A204.1 (cell line): Measurements from ENCODE around the gene SYNCRIP.
"Not testable (repeated sequence)": the region's sequence is repeated elsewhere in the genome, so short reads cannot be mapped to it uniquely, and the experiment has no call there.

Experiments
- FAIRE-seq: peaks from 2 replicates; lab custom pipeline; 2012; peaks lifted over from hg19 to GRCh38; lab: Jason Lieb, UNC

The SYNCRIP gene

DNA sequence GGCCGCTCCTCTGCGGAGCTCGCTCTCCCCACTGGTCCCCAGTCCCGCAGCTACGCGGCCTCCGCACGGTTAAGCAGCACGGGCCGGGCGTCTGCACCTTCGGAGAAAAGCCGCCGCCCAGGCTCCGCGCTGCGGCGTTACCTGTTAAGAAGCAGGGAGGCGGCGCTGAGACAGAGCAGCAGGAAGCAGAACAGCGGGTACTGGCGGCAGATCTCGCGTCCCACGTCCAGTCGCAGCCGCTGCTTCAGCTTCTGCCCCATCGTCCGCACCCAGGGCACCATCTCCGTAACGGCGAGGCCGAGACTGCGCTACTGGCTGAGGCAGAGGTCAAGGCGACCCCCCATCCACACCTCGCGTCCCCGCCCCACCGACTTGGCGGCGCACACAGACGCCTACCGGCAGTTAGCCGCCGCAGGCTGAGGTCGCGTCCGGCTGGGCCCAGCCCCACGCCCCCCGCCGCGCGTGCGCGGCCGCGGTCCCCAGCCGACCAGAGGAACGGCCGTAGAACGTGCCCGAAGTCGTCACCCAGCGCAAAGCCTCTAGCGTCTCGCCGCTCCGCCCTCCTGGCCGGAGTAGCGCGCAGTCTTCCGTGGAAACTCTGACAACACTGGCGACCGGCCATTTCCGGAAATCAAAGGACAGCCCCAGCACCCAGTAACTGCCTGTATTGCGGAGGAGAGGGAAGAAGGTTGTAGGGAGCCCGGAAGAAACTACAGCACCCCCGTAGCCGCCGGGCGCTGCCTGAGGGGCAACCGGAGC lies 49.1 kb downstream of the SYNCRIP start, which contains the start of gene SNX14:
Gene SNX14 (minus strand): TSS at position 421 of the 759 bp plus-strand sequence. CDS start 140 bp downstream, at position 281.
- no peak for FAIRE-seq

GRCh38 chr6:85592033-85592432 lies 50.7 kb downstream of the SYNCRIP start:
- FAIRE-seq, result no peak

DNA sequence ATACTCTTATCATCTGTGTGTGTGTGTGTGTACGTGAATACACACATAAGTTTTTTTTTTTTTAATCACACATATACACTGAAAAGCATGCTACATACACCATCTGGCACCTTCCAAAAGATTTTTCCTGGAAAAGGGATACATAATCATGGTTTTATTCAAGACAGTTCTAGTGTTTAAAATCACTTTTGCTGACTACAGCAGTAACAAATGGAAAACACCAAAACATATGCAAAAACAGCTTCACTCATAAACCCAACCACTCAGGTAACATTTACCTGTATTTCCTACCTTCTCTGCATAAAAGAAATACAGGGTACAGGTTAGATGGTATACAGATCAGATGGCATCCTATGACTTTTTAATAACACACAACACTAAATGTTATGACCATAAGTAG lies 51.5 kb downstream of the SYNCRIP start:
- no peak for FAIRE-seq

DNA sequence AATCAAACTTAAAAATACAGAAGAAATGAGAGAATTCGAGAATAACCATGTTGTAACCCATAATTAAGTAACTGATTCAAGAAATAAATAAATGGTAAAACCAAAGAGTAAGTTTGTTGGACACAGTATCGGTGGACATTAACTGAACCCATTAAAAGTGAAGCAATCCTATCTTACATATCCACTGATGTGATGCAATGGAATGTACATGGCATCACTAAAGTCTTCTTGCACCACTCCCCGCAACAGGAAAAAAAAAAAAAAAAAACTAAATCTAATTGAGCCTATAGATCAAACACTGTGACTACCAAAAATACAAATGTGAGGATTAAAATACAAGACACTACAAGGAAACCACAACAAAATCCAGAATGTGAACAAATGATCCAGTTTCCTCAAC lies 56.9 kb downstream of the SYNCRIP start:
- FAIRE-seq, result no peak

GRCh38 chr6:85582832-85583231 lies 59.9 kb downstream of the SYNCRIP start:
- not testable (repeated sequence) for FAIRE-seq

- FAIRE-seq, result no peak
These were observed 61.1 kb downstream of the SYNCRIP start for GRCh38 chr6:85581572-85581971.

DNA sequence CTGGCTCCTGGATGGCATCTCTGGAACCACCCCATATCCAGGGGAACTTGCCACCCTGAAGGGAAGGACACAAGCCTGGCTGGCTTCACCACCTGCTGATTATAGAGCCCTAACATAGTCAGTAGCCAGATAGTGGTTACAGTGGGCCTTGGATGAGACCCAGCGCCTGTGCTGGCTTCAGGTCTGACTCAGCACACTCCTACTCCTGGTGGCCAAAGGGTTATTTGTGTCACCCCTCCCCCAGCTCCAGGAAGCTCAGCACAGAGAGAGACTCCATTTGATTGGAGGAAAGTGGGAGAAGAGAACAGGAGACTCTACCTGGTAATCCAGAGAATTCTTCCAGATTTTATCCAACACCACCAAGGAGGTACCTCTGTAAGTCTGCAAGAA lies 61.8 kb downstream of the SYNCRIP start:
- no peak for FAIRE-seq

- no peak for FAIRE-seq
These were observed 62.4 kb downstream of the SYNCRIP start for GRCh38 chr6:85580118-85580877.

DNA sequence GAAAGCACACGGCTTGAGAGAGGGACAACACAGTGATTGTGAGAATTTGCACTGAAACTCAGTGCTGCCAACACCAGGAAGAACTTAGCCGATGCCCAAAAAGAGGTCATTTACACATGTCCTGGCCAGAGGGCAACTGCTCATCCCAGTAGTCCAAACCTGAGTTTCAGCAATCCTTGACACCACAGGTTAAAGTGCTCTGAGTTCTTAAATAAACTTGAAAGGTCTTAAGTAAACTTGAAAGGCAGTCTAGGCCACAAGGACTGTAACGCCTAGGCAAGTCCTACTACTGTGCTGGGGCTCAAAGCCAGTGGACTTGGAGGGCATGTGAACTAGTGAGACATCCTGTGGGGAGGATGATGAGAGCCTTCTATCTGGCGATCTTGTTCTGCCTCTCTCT lies 63.1 kb downstream of the SYNCRIP start:
- FAIRE-seq, result no peak

GRCh38 chr6:85576476-85576875 lies 66.2 kb downstream of the SYNCRIP start:
- no peak for FAIRE-seq

- no peak for FAIRE-seq
These were observed 67.6 kb downstream of the SYNCRIP start for GRCh38 chr6:85574932-85575598.

DNA sequence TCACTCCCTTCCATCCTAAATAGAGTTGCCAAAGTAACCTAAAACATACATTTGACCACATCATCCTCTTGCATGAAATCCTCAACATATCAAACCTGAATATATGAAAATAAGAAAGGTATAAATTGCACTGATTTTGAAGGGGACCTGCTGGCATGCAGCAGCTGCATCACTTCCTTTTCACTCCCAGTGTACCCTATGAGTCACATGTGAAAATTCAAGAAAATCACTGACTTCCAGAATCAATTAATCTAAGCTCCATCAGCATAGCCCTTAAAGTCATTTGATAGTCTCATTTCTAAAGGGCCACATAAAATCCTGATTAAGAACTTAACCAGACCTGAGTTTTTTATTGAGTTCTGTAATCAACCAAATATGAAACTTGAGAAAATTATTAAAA lies 73.4 kb downstream of the SYNCRIP start:
- no peak for FAIRE-seq

DNA sequence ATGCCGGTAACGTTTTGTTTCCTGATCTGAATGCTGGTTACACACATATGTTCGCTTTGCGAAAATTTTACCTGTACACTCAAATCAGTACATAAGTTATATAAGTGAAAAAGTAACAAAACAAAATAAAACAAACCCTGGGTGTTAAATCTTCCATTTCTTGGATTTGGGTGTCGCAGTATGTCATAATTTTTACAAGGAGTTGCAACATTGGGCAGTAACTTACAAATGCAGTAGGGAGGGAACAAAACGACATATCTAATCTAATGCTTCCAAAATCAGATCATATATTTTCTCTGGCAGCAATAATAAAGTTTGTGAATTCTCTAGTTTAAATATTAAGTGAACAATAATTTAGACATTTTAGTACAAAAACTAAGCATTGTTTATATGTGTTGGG lies 74.3 kb downstream of the SYNCRIP start:
- FAIRE-seq, result no peak

DNA sequence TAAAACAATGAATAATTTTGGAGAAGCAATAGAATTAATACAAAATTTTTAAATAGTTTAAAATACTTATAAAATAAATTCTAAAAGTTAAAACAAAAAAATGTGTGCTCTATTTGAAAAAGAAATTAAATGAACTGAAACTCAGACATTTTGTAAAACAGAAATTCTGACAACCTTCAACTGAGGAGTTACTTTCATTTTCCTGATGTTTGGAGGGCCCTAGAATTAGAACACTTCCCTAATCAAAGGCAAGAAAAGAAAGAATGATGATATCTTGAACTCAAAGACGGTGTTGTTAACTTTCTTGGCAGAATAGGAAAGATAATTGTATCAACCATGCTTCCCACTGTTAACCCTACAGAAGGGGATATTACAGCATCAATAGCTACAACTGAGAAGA lies 77.0 kb downstream of the SYNCRIP start:
- peak; percentile 60 for FAIRE-seq

GRCh38 chr6:85564223-85564622 lies 78.5 kb downstream of the SYNCRIP start:
- not testable (repeated sequence) for FAIRE-seq
